HG03060 (cell line): ENCODE results near the gene DUSP21.
"Not testable (repeated sequence)": the region's sequence is repeated elsewhere in the genome, so short reads cannot be mapped to it uniquely, and the experiment has no call there.

Experiments used
- ATAC-seq: cut with Tn5 transposase; IDR thresholded peaks from one replicate; pipeline ENCODE4 v1.9.1; 2021; ENCODE audit warnings: low read depth, moderate number of reproducible peaks; ENCODE audit not compliant: unreplicated experiment

DUSP21 gene

GRCh38 chrX:44875185-44875489 lies 31.3 kb downstream of the DUSP21 start:
- ATAC-seq: no peak

GRCh38 chrX:44876086-44876485 lies 32.3 kb downstream of the DUSP21 start:
- ATAC-seq: no peak

- ATAC-seq: no peak
These were observed 32.9 kb downstream of the DUSP21 start for GRCh38 chrX:44876767-44877166.

- no peak for ATAC-seq
These were observed 35.0 kb downstream of the DUSP21 start for GRCh38 chrX:44878780-44879179.

DNA sequence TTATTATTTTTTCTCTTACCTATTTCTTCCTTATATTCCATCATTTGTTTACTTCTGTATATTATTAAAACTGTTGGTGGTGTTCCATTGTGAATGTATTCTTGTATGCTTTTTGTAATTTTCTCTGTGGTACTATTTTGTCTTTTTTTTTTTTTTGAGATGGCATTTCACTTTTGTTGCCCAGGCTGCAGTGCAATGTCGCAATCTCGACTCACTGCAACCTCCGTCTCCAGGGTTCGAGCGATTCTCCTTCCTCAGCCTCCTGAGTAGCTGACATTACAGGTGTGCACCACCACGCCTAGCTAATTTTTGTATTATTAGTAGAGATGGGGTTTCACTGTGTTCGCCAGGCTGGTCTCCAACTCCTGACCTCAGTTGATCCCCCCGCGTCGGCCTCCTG lies 37.7 kb downstream of the DUSP21 start:
- no peak for ATAC-seq

- no peak for ATAC-seq
These were observed 38.8 kb downstream of the DUSP21 start for GRCh38 chrX:44882635-44883034.

GRCh38 chrX:44884944-44885343 lies 41.1 kb downstream of the DUSP21 start:
- no peak for ATAC-seq

DNA sequence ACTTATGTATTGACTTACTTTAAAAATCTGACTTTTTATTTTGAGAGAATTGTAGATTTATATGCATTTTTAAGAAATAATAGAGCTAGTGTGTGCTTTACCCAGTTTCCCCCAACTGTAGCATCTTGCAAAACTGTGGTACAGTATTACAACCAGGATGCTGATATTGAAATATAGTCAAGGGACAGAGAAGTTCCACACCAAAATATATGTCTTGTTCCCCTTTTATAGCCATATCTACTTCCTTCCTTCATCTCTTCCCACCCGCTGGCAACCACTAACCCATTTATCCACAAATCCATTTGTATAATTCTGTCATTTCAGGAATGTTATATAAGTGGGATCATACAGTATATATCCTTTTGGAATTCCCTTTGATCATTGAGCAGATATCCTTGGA lies 46.0 kb downstream of the DUSP21 start:
- ATAC-seq: no peak

DNA sequence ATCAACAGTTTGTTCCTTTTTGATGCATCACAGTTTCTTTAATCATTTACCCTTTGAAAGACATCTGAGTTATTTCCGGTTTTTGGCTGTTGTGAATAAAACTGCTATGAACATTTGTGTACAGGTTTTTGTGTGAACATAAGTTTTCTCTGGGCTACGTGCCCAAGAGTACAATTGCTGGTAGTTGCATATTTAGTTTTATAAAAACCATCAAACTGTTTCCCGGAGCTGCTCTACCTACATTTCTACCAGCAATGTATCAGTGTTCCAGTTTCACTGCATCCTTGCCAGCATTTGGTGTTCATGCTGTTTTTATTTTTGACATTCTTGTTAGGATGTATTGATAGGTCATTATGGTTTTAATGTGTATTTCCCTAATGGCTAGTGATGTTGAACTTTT lies 46.4 kb downstream of the DUSP21 start:
- no peak for ATAC-seq

DNA sequence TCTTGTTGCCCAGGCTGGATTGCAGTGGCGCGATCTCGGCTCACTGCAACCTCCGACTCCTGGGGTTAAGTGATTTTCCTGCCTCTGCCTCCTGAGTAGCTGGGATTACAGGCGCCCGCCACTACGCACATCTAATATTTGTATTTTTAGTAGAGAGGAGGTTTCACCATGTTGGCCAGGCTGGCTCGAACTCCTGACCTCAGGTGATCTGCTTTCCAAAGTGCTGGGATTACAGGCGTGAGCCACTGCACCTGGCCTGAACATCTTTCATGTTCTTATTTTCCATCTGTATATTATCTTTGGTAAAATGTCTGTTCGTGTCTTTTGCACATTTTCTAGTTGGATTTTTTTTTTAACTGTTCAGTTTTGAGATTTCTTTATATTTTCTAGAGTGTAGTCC lies 46.9 kb downstream of the DUSP21 start:
- not testable (repeated sequence) for ATAC-seq

DNA sequence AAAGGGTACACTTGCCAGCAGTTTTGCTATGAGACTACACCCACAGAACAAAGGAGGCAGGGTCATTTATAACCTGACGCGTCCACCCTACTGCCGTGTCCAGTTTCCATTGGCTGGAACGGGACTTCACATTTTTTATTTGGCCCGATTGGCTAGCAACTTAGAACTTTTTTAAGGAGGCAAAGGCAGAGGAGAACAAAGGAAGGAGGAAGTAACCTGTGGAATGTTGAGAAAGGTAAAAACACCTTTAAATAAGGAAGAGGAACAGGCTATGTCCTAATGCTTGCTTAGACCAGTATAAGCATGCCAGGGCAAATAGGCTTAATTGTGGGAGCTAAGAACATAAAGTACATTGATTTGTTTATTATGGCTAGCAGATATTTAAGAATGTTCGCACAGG lies 47.8 kb downstream of the DUSP21 start:
- no peak for ATAC-seq
